ENCODE measurements around the gene PTGIR. TPM values are rescaled to one million over a fixed set of nuclear protein-coding genes. Genes with fewer than 3 reads are reported as not detected.

Gene PTGIR
- total and polyA plus RNA-seq, 9 donors = 0.24 to 1.8 (median 0.71) TPM

GRCh38 chr19:46580247-46580646 is 44.6 kb downstream of the PTGIR start:
- intact Hi-C loops (cut with DNase I) = no loop called here
- Histone ChIP-seq H3K27ac (no peak overlapping the region), H3K27me3 (no peaks in the 10 kb centered on the region), H3K4me1 (ENCODE audit: insufficient read depth) (no peaks in the 10 kb centered on the region), H3K4me3 (no peak overlapping the region), H3K36me3 (no peaks in the 10 kb centered on the region), H3K9me3 (no peaks in the 10 kb centered on the region)
- TF ChIP-seq POLR2A (IDR thresholded peaks at IDR 0.05) (no peak), EP300 (IDR thresholded peaks at IDR 0.05) (no peak), CTCF (IDR thresholded peaks at IDR 0.05) (no peak)
- 89 to 97% (median 92%) methylated on average over 2 of the region's 2 CpGs for WGBS, 3 donors
- DNase-seq = no peak

- WGBS, 3 donors = 9 to 44% (median 18%) methylated on average over 8 of the region's 8 CpGs
These were observed 45.5 kb downstream of the PTGIR start for GRCh38 chr19:46579361-46579879.

GRCh38 chr19:46578450-46578849 is 46.4 kb downstream of the PTGIR start:
- no peak for DNase-seq
- TF ChIP-seq CTCF (IDR thresholded peaks at IDR 0.05) (no peak), POLR2A (IDR thresholded peaks at IDR 0.05) (no peak), EP300 (IDR thresholded peaks at IDR 0.05) (no peak)
- no peaks in the 10 kb centered on the region for H3K27me3 ChIP-seq
- no peak overlapping the region for H3K4me3 ChIP-seq
- H3K4me1 ChIP-seq (ENCODE audit: insufficient read depth) = no peaks in the 10 kb centered on the region
- H3K27ac ChIP-seq = no peak overlapping the region
- no peaks in the 10 kb centered on the region for H3K9me3 ChIP-seq
- H3K36me3 ChIP-seq = no peaks in the 10 kb centered on the region
- 60 to 72% (median 67%) methylated on average over 4 of the region's 4 CpGs for WGBS, 3 donors
- intact Hi-C loops (cut with DNase I) = no loop called here

More at GRCh38 chr19:46579361-46579879, 45.5 kb downstream of the PTGIR start:
- intact Hi-C loops (cut with DNase I) = no loop called here
- no peak for TF ChIP-seq CTCF (IDR thresholded peaks at IDR 0.05)
- no peak for TF ChIP-seq POLR2A (IDR thresholded peaks at IDR 0.05)
- TF ChIP-seq EP300 (IDR thresholded peaks at IDR 0.05) = no peak
- Histone ChIP-seq H3K4me3 (no peak overlapping the region), H3K27ac (no peak overlapping the region), H3K36me3 (no peaks in the 10 kb centered on the region), H3K4me1 (ENCODE audit: insufficient read depth) (no peaks in the 10 kb centered on the region), H3K27me3 (no peaks in the 10 kb centered on the region), H3K9me3 (no peaks in the 10 kb centered on the region)
- no peak for DNase-seq

- H3K36me3 ChIP-seq = no peaks in the 10 kb centered on the region
- 34 to 38% (median 38%) methylated on average over 11 of the region's 11 CpGs for WGBS, 3 donors
- no peak for DNase-seq
- H3K27me3 ChIP-seq = no peaks in the 10 kb centered on the region
- H3K9me3 ChIP-seq = no peaks in the 10 kb centered on the region
- no peak for TF ChIP-seq POLR2A (IDR thresholded peaks at IDR 0.05)
- no peak for TF ChIP-seq EP300 (IDR thresholded peaks at IDR 0.05)
- TF ChIP-seq CTCF (IDR thresholded peaks at IDR 0.05) = no peak
- H3K4me1 ChIP-seq (ENCODE audit: insufficient read depth) = no peaks in the 10 kb centered on the region
- intact Hi-C loops (cut with DNase I) = no loop called here
- H3K27ac ChIP-seq = no peak overlapping the region
- no peak overlapping the region for H3K4me3 ChIP-seq
These were observed 50.4 kb downstream of the PTGIR start for GRCh38 chr19:46574533-46574932.

Data from ovary (tissue), 9 donors.